SJCRH30 (cell line): ENCODE data around the gene IST1. TPM values are rescaled to one million over a fixed set of nuclear protein-coding genes. Genes with fewer than 3 reads are reported as not detected.

Experiments used
- total RNA-seq: library from RNA; depleted of rRNA; stranded (reverse); fragments of >200 nt; shearing (Covaris generic); gene quantifications from 2 replicates; pipeline ENCODE4 v1.2.3, GENCODE V29; 2014; rRNA removed

IST1 gene
- total RNA-seq, 1 experiment from 2014 or later: 179 TPM

Other genes with a start within 250 kb of the IST1 start
- gene PHLPP2, start 170.8 kb upstream of the IST1 start, total RNA-seq: 7.4 and 8.3 TPM in 2 replicates
- gene AP1G1, start 86.7 kb upstream of the IST1 start, total RNA-seq: 40.9 and 46.3 TPM in 2 replicates
- gene ATXN1L, start 49.6 kb upstream of the IST1 start, total RNA-seq: 13.9 and 15.3 TPM in 2 replicates
- 6.0 and 7.5 TPM in 2 replicates for gene ZNF821, start 11.3 kb upstream of the IST1 start, total RNA-seq
- not detected in 2 replicates for gene PKD1L3, start 104.9 kb downstream of the IST1 start, total RNA-seq
- gene DHODH, start 113.2 kb downstream of the IST1 start, total RNA-seq: 6.0 and 8.2 TPM in 2 replicates
- not detected in 2 replicates for gene HP, start 159.0 kb downstream of the IST1 start, total RNA-seq
- gene HPR, start 167.7 kb downstream of the IST1 start, total RNA-seq: not detected in 2 replicates
- gene TXNL4B, start 198.1 kb downstream of the IST1 start, total RNA-seq: 12.7 and 13.1 TPM in 2 replicates
- gene DHX38, start 198.3 kb downstream of the IST1 start, total RNA-seq: 24.7 and 27.4 TPM in 2 replicates